ENCODE data around the gene FBXL17.

FBXL17 gene

GRCh38 chr5:107926121-107926520, 455.8 kb downstream of the FBXL17 start:
- in situ Hi-C loops (cut with HindIII; ENCODE audit: low sequenced_read_pairs), result no loop called here

GRCh38 chr5:107925200-107925599, 456.7 kb downstream of the FBXL17 start:
- in situ Hi-C loops (cut with HindIII; ENCODE audit: low sequenced_read_pairs), result no loop called here

GRCh38 chr5:107919969-107920368, 461.9 kb downstream of the FBXL17 start:
- in situ Hi-C loops (cut with HindIII; ENCODE audit: low sequenced_read_pairs), result no loop called here

GRCh38 chr5:107919361-107919760, 462.5 kb downstream of the FBXL17 start:
- in situ Hi-C loops (cut with HindIII; ENCODE audit: low sequenced_read_pairs), result no loop called here

- in situ Hi-C loops (cut with HindIII; ENCODE audit: low sequenced_read_pairs), result no loop called here
Measured at GRCh38 chr5:107917983-107918382, 463.9 kb downstream of the FBXL17 start.

GRCh38 chr5:107916731-107917725, 464.9 kb downstream of the FBXL17 start:
- in situ Hi-C loops (cut with HindIII; ENCODE audit: low sequenced_read_pairs), result no loop called here

GRCh38 chr5:107915176-107915812, 466.6 kb downstream of the FBXL17 start:
- in situ Hi-C loops (cut with HindIII; ENCODE audit: low sequenced_read_pairs), result no loop called here

- in situ Hi-C loops (cut with HindIII; ENCODE audit: low sequenced_read_pairs), result no loop called here
Measured at GRCh38 chr5:107913494-107913893, 468.4 kb downstream of the FBXL17 start.

GRCh38 chr5:107900721-107901120, 481.2 kb downstream of the FBXL17 start:
- in situ Hi-C loops (cut with HindIII; ENCODE audit: low sequenced_read_pairs), result loop anchor here (5.0 to 10.0 kb wide), 2 partner anchors 48 to 194 kb away; no protein-coding TSS in a partner anchor

GRCh38 chr5:107894361-107894760, 487.5 kb downstream of the FBXL17 start:
- in situ Hi-C loops (cut with HindIII; ENCODE audit: low sequenced_read_pairs), result no loop called here

GRCh38 chr5:107893642-107894041, 488.3 kb downstream of the FBXL17 start:
- in situ Hi-C loops (cut with HindIII; ENCODE audit: low sequenced_read_pairs), result no loop called here

- in situ Hi-C loops (cut with HindIII; ENCODE audit: low sequenced_read_pairs), result no loop called here
Measured at GRCh38 chr5:107889387-107889786, 492.5 kb downstream of the FBXL17 start.

- in situ Hi-C loops (cut with HindIII; ENCODE audit: low sequenced_read_pairs), result no loop called here
Measured at GRCh38 chr5:107888541-107888940, 493.4 kb downstream of the FBXL17 start.

- in situ Hi-C loops (cut with HindIII; ENCODE audit: low sequenced_read_pairs), result no loop called here
Measured at GRCh38 chr5:107887166-107887943, 494.5 kb downstream of the FBXL17 start.

- in situ Hi-C loops (cut with HindIII; ENCODE audit: low sequenced_read_pairs), result no loop called here
Measured at GRCh38 chr5:107885601-107886000, 496.3 kb downstream of the FBXL17 start.

- in situ Hi-C loops (cut with HindIII; ENCODE audit: low sequenced_read_pairs), result no loop called here
Measured at GRCh38 chr5:107884871-107885270, 497.0 kb downstream of the FBXL17 start.

- in situ Hi-C loops (cut with HindIII; ENCODE audit: low sequenced_read_pairs), result no loop called here
Measured at GRCh38 chr5:107878661-107879060, 503.2 kb downstream of the FBXL17 start.

- in situ Hi-C loops (cut with HindIII; ENCODE audit: low sequenced_read_pairs), result no loop called here
Measured at GRCh38 chr5:107876906-107877305, 505.0 kb downstream of the FBXL17 start.

GRCh38 chr5:107876261-107876660, 505.6 kb downstream of the FBXL17 start:
- in situ Hi-C loops (cut with HindIII; ENCODE audit: low sequenced_read_pairs), result no loop called here

- in situ Hi-C loops (cut with HindIII; ENCODE audit: low sequenced_read_pairs), result no loop called here
Measured at GRCh38 chr5:107875833-107876232, 506.1 kb downstream of the FBXL17 start.

GRCh38 chr5:107874795-107875194, 507.1 kb downstream of the FBXL17 start:
- in situ Hi-C loops (cut with HindIII; ENCODE audit: low sequenced_read_pairs), result no loop called here

Measured in endothelial cell of hepatic sinusoid (primary cell).